ENCODE results near the gene LCE2D.

DNA sequence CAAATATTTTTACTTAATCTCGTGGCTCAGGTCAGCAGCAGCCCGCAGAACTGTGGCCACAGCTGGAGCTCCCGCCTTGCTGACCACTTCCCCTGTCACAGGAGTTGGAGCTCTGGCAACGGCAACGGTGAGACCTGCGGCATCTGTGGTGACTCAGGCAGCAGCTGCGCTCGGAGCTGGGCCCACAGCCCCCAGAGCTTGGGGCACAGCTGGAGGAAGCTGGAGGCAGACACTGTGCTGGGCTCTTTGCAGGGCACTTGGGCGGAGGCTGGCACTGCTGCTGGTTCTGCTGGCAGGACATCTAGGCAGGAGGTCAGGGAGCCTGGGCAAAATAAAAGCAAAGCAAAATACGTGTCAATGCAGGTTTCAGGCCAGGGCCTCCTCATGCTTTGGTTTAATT lies 40.4 kb upstream of the LCE2D start, which contains the start of gene LCE3A:
- TF ChIP-seq CTCF (IDR thresholded peaks at IDR 0.05; ENCODE audit: insufficient read depth, low read length, poor library complexity, severe bottlenecking) (no peak), EZH2phosphoT487 (conservative IDR thresholded peaks at IDR 0.05; ENCODE audit: low read length) (no peak)

Measured in SU-DHL-6 (cell line).